ENCODE data around the gene HAGHL. TPM values are rescaled to one million over a fixed set of nuclear protein-coding genes. Genes with fewer than 3 reads are reported as not detected.
"Not testable (repeated sequence)": the region's sequence is repeated elsewhere in the genome, so short reads cannot be mapped to it uniquely, and the experiment has no call there.

HAGHL gene
- total RNA-seq, 1 donor from 2014 or later: 2.5 TPM

DNA sequence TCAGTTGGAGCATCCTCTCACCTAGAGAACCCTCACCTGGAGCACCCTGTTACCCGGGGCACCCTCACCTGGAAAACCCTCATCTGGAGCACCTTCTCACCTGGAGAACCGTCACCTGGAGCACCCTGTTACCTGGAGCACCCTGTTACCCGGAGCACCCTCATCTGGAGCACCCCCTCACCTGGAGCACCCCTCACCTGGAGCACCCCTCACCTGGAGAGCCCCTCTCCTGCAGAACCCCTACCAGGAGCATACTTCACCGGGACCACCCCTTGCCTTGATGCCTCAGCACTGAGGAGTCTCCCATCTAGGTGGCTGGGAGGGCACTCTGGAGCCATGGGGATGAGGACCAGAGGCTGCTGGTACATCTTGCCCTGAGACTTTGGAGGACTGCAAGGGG is 17.9 kb upstream of the HAGHL start:
- DNase-seq: no peak

DNA sequence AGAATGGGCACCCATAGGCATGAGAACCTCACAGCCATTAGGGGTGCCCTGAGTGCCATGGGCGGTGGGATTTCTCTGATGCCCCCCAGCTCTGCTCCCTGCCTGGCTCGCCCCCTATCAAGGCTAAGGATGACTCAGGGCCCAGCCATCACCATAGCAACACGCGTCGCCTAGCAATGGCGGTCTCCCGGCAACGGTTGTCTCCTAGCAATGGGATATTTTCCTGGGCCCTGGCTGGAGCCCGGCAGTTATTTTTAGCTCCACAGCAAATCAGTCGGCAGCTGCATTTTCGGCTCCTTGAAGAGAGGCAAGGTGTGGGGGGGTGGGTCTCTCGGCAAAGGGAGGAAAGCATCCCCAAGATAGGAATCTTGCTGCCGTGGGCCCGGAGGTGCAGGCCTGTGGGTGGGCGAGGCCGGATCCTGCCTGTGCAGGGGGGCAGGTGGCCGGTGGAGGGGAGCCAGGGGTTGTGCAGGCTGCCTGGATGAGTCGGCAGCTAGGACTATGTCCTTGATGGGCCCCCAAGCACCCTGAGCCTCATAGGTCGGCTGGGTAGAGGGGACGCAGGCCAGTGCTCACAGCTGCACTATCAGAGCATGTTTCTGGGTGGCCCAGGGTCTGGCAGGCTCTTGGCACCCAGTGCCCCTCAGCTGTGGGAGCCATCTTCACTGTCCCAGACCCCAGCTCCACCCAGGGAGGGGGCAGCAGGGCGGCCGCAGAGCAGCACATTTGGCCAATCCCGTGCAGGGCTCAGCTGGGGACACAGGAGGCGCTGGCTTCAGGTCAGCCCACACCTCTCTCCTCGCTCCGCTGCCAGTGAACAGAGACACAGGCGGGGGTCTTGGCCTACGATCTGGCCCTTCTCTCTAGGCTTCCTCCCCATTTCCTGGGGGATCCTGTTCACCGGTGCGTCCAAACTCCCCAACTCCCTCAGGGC is 17.1 kb upstream of the HAGHL start:
- peak; percentile 15 for DNase-seq

DNA sequence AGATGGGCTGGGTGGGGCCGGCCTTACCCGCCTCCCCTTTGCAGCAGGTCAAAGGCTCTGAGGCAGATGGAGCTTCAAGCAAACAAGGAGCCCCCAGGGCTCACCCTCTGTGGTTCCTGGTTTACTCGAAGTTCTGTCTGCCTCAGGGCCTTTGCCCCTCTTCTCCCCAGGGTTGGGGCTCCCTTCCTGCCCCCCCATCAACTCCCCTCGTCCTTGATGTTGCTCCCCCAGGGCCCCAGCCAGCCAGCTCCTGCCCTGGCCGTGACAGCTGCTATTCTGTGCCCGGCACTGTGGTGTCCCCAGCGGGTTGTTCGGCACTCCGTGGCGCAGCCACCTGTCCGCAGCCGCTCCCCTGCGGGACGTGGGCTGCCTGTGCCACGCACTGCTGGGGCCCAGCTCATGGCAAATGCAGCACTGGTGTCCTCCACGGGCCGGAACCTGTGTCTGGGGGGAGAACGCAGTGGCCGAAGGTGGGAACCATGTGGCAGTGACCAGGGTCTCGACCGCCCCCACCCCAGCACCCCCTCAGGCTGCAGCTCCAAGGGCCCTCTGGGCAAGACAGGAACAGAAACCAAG is 16.3 kb upstream of the HAGHL start:
- DNase-seq: no peak

DNA sequence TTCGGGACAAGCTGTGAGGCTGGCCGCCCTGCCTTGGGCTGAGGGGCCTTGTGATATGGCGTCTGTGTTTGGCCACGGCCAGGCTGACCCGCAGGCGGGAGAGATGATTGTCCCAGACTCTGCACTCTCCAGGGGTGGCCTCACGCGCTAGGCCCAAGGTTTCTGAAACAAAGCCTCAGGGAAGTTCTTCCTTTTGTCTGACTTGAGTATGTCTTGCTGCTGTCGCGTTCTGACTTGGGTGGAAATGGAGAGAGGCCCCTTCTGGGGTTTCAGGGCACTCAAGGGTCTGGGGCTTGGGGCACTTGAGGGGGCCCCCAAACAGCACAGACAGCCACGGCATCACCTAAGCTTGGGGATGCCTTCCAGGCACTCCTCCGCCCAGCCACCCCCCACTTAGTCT is 15.8 kb upstream of the HAGHL start:
- DNase-seq: no peak

DNA sequence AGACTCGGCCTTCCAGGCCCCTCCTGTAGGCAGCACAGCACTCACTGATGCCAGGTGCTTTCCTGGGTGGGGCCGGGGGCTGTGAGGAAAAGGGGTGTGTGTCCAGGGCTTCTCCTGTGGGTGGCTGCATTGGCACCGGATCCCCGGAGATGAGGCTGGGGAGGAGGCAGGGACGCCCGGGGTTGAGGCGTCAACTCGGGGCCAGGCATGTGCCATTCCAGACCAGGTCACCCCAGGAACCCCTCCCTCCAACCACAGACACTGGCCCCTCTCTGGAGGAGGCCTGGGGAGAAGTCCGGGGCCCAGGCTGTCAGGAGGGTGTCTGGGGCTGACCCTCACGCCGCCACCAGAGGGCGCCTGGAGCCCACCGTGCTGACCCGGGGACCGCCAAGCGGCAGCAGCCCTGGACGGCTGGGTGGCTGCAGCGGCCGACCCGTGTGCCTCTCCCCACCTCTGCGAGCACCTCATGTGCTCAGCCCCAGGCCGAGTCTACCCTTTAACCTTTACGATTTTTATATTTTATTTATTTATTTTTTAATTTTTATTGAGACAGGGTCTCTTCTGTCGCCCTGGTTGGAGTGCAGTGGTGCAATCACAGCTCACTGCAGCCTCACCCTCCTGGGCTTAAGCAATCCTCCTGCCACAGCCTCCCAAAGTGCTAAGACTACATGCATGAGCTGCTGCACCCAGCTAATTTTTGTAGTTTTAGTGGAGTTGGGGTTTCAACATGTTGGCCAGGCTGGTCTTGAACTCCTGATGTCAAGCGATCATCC is 15.2 kb upstream of the HAGHL start:
- DNase-seq: peak; percentile 14

DNA sequence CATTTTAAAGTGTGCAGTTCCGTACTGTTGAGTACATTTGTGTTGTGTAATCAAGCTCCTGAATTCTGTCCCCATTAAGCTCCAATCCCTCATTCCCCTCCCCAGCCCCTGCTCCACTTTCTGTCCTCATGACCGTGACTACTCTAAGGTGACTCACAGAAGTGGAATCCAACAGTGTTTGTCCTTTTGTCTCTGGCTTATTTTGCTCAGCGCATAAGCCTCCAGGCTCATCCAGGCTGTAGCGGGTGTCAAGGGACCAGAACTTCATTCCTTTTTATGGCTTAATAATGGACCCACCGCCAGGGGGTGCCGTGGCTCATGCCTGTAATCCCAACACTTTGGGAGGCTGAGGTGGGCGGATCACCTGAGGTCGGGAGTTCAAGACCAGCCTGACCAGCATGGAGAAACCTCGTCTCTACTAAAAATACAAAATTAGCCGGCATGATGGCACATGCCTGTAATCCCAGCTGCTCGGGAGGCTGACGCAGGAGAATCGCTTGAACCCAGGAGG is 14.1 kb upstream of the HAGHL start:
- DNase-seq: not testable (repeated sequence)

DNA sequence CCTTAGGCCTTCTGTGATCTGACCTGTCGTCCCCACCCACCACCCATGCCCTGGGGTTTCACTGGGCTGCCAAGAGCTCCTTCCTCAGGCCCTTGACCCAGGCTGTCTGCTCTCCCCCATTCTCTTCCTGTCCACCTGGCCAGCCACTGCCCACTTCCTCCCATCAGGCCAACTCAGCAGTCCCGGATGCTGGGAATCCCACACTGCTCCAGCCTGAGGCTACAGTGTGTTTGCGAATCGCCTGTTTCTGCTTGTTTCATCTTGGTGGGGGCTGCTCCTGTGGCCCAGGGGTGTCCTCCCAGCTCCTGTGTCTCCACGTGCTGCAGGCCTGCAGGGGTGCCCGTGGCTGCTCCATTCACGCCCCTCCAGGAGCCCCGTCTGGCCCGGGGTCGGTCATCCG is 12.8 kb upstream of the HAGHL start:
- DNase-seq: no peak

DNA sequence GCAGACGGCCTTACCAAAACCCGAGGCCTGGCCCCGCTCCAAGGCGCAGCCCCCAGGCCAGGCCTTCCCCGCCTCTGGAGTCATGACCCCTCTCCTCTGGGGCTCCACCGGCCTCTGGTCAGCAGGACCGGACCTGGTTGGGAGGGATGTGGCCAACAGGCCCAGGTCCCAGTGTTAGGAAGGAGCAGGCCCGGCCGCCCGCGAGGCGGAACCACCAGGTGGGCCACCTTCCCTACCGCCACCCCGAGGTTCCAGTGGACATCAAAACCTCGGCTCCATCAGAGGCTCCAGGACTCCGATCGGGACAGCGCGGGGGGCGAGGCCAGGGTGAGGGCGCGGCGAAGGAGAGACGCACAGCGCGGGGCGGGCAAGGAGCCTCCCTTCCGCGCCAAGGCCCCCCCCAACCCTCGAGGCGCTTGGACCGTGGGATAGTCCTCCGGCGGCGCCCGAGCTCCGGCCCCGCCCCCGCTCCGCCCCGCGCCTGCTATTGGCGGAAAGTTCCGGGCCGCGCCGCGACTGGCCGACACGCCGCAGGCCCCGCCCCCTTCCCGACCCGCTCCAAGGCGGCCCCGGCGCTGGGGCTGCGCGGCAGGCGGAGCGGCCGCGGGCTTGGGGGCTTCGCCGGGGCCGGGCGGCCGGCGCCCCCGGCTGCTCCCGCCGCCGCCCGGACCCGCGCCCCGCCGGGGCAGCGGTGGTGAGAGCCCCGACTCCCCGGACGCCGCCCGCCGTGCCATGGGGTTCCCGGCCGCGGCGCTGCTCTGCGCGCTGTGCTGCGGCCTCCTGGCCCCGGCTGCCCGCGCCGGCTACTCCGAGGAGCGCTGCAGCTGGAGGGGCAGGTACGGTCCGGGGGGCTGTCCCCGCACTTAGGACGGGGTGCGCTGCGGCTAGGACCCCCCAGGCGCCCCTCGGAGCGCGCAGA is 12.1 kb upstream of the HAGHL start, which contains the start of gene METRN:
TSS of gene METRN (plus strand) at position 561 of the 919 bp plus-strand sequence. CDS start at position 733, 172 bp downstream.
- peak; percentile 58 for DNase-seq

DNA sequence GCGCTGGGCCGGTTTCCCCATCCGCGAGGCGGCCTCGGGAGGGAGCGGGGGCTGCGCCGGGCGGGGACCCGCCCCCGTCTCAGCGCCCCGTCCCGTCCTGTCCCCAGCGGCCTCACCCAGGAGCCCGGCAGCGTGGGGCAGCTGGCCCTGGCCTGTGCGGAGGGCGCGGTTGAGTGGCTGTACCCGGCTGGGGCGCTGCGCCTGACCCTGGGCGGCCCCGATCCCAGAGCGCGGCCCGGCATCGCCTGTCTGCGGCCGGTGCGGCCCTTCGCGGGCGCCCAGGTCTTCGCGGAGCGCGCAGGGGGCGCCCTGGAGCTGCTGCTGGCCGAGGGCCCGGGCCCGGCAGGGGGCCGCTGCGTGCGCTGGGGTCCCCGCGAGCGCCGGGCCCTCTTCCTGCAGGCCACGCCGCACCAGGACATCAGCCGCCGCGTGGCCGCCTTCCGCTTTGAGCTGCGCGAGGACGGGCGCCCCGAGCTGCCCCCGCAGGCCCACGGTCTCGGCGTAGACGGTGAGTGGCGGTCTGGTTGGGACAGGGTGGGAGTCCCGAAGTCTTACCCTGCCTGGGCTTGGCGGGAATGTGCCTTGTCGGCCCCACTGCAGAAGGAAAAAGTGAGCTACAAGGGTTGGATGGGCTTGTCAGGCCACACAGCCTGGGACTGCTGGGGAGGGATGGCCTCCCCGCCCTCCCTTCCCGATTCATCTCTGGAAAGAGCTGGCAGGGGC is 11.3 kb upstream of the HAGHL start:
- DNase-seq: no peak

DNA sequence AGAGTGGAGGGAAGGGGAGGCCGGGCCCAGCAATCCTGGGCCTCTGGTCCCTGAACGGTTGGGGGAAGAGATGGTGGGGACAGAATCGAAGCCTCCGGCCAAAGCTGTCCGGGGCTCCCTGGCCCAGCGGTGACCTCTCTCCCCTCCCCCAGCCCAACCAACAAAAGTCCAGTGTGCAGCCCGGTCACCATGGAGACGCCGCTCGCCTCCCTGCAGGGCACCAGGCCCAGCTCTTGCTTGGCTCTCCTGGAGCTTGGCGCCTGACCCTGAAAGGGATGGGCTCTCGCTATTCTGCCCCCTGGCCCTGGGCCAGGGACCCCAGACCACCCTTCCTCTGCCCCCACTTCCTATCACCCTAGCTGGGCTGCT is 10.7 kb upstream of the HAGHL start:
- DNase-seq: no peak

DNA sequence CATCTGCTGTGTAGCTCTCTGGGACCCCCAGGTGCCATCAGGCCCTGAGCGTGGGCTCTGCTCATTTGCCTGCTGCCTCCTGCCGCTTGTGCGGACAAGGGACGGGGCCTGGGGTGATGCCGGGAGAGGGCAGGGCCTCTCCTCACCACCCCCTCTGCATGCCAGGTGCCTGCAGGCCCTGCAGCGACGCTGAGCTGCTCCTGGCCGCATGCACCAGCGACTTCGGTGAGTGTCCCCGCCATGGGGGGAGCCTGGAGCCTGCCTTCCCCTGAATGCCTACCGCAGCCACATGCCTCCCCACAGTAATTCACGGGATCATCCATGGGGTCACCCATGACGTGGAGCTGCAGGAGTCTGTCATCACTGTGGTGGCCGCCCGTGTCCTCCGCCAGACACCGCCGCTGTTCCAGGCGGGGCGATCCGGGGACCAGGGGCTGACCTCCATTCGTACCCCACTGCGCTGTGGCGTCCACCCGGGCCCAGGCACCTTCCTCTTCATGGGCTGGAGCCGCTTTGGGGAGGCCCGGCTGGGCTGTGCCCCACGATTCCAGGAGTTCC is 10.1 kb upstream of the HAGHL start:
- DNase-seq: no peak

DNA sequence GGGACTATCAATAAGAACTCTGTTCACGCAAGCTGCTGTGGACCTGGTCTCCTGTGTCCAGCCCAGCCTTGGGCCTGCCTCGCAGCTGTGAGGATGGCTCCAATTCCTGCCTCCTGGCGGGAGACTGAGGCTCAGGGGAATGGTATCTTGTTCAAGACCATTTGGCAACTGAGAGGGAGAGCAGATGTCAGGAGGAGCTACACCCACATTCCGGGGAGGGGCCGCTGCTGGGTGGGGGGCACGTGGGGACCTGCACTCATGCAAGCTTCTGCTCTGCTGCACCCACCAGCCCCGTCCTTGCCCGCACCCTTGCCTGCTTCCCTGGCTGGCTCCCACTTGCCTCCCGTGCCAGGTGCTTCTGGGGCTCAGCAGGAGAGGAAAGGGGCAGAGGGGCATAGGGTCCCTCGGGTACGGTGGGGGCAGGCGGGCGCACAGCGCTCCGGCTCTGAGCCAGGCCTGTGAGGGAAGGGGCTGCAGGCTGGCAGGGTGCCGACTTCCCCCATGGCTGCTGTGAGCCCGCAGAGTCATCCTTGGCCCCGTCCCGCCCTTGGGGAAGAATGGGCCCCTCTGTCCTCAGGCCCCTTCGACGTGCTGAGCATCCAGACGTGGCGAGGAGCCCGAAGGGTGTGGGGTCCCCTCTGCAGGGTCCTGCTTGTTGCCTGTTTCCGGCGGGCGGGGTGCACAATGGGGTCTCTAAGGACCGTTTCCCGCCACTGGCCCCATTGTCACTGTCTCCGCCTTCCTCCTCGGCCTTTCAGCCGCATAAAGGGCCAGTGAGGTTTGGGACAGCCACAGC is 9.3 kb upstream of the HAGHL start:
- DNase-seq: no peak

DNA sequence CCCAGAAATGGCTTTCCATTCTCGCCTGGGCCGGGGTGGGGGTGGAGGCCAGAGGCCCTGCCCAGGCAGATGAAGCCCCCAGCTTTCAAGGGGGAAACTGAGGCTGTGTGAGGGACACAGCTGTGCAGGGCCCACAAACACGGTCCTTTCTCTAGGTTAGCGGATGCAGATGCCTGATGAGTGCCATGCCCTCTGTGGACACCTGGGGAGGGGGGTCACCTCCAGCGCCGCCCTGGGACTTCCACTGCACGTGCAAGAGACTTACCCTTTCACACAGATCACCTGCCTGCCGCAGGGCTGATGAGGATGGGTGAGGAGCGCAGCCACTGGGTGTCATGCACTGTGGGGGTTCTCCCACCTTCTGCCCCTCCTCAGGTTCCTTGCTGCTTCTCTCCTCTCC is 8.5 kb upstream of the HAGHL start:
- no peak for DNase-seq

DNA sequence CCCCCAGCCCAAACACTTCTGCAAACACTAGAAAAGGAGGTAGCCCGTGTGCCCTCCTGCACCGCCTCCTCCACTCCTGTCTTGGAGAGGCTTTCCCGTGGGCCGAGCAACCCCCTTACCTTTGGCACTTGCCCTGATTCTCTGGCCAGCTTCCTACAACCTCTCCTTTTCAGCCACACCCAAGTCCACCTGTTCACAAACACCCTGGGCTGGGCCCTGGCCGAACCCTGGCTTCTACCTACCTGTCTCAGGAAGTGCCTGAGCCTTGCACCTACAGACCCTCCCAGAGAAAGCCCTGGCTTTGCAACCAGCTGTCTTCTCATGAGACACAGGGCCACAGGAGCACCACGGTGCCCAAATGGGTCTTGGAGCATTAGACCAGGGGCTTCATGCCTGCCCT is 8.0 kb upstream of the HAGHL start:
- no peak for DNase-seq

DNA sequence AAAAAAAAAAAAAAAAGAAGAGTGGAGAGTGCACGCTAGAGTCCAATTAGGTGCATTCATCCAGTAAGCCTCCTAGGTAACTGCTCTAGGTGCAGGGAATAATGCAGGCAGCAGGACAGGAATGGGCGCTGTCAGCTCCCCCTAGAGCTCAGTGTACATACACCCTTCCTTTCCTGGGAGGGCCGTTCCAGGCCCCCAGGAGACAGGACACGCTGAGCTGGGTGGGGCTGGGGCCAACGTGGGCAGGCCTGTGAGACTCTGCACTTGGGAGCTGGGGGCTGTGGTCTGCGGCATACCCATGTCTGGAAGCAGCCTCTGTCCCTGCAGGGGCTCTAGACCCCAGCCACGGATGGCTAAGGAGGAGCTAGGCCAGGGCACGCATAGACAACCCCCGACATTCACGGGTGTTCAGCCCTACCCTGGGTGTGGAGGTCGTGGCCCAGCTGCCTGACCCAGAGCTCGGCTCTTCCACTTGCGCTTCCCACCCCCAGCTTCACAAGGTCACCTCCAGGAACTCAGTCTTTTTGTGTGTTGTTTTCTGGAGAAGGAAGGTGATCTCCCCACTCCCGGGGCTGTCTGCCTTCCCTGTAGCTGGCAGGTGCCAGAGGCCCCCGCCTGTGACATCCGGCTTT is 7.0 kb upstream of the HAGHL start:
- no peak for DNase-seq

DNA sequence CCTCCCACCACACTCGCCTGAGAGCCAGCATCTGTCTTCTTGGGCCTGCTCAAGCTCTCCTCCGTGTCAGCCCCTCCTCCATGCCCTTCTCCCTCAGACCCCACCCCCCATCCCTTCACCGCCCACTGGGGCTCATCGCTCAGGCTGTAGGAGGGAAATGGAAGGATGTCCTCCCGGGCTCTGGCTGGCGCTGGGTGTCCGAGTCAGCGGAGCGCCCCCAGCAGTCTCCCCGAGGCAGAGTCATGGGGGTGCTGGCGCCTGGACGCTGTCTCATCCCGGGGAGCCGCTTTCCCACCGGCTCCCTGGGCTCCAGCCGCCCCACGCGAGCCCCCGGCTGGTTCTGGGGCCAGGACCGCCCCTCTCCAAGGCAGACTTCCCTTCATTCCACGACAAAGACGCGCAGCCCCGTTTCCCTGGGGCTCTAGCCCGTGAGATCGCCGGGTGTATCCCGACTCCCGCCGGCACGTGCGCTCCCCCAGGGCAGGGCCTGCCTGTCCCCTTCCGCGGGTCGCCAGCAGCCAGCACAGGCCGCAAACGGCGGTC is 6.4 kb upstream of the HAGHL start:
- peak; percentile 72 for DNase-seq

DNA sequence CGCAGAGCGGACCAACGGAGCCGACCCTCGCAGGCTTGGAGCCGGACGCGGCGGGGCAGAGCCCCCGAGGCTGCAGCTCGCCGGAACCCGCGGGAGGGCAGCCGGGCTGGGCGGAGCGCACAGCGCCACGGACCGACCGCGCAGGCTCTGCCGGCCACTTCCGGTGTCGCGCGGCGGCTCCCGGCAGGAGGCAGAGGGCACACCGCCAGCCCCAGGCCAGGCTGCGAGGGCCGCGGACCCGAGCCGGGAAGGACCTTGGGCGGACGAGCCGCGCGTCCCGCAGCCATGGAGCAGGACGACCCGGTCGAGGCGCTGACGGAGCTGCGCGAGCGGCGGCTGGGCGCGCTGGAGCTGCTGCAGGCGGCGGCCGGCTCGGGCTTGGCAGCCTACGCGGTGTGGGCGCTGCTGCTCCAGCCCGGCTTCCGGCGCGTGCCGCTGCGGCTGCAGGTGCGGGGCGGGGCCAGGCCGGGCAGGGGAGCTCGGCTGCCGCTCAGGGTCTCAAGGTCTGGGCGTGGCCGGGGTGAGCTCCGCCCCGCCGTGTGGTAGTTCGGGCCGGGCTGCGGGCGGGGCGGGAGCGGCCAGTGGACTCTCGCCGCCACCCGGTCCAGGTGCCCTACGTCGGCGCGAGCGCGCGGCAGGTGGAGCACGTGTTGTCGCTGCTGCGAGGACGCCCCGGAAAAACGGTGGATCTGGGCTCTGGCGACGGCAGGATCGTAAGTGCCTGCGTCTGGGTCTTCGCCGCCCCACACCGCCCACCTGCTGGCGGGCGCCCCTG is 5.7 kb upstream of the HAGHL start, which contains the start of gene ANTKMT:
TSS of gene ANTKMT (plus strand) at position 157 of the 775 bp plus-strand sequence. CDS start at position 286, 129 bp downstream.
- peak; percentile 46 for DNase-seq

Data from skin of body (tissue), 2 donors.